Neuron (in vitro differentiated cells): ENCODE results near the gene GASK1B.

Source experiments
- H2AFZ ChIP-seq: one replicate; pipeline ENCODE4 v1.6.1; 2013; ENCODE audit warnings: low read depth, mild to moderate bottlenecking, inconsistent platforms, low read length, moderate library complexity
- H3K27me3 ChIP-seq: one replicate; pipeline ENCODE4 v1.6.1; 2013; ENCODE audit warnings: low read length; ENCODE audit not compliant: insufficient read depth
- H3K36me3 ChIP-seq: one replicate; pipeline ENCODE4 v1.6.1; 2013; ENCODE audit warnings: low read length; ENCODE audit not compliant: insufficient read depth
- H3K4me1 ChIP-seq: one replicate; pipeline ENCODE4 v1.6.1; 2013; ENCODE audit warnings: low read length; ENCODE audit not compliant: insufficient read depth
- H3K4me3 ChIP-seq: 2 replicates; pipeline ENCODE4 v1.5.1; 2013; ENCODE audit warnings: mild to moderate bottlenecking, low read length, moderate library complexity
- H3K9me3 ChIP-seq: one replicate; pipeline ENCODE4 v1.6.1; 2013; ENCODE audit warnings: low read length

Gene GASK1B

GRCh38 chr4:158201322-158201721 lies 28.5 kb upstream of the GASK1B start:
- H2AFZ ChIP-seq = no peak overlapping the region
- no peaks in the 10 kb centered on the region for H3K27me3 ChIP-seq
- no peaks in the 10 kb centered on the region for H3K9me3 ChIP-seq
- no peaks in the 10 kb centered on the region for H3K36me3 ChIP-seq
- no peak overlapping the region for H3K4me3 ChIP-seq
- H3K4me1 ChIP-seq = no peaks in the 10 kb centered on the region

GRCh38 chr4:158200214-158200613 lies 27.4 kb upstream of the GASK1B start:
- no peaks in the 10 kb centered on the region for H3K27me3 ChIP-seq
- H3K9me3 ChIP-seq = no peaks in the 10 kb centered on the region
- no peak overlapping the region for H2AFZ ChIP-seq
- no peaks in the 10 kb centered on the region for H3K36me3 ChIP-seq
- no peaks in the 10 kb centered on the region for H3K4me1 ChIP-seq
- H3K4me3 ChIP-seq = no peak overlapping the region

- no peak overlapping the region for H3K4me3 ChIP-seq
- no peaks in the 10 kb centered on the region for H3K27me3 ChIP-seq
- H3K4me1 ChIP-seq = no peaks in the 10 kb centered on the region
- H3K9me3 ChIP-seq = no peaks in the 10 kb centered on the region
- H2AFZ ChIP-seq = no peak overlapping the region
- H3K36me3 ChIP-seq = no peaks in the 10 kb centered on the region
Observed at GRCh38 chr4:158197194-158197776, 24.5 kb upstream of the GASK1B start.

GRCh38 chr4:158195297-158195696 lies 22.5 kb upstream of the GASK1B start:
- no peaks in the 10 kb centered on the region for H3K27me3 ChIP-seq
- H3K4me3 ChIP-seq = no peak overlapping the region
- H3K36me3 ChIP-seq = no peaks in the 10 kb centered on the region
- no peaks in the 10 kb centered on the region for H3K9me3 ChIP-seq
- no peak overlapping the region for H2AFZ ChIP-seq
- H3K4me1 ChIP-seq = no peaks in the 10 kb centered on the region

- Histone ChIP-seq H3K4me1 (no peaks in the 10 kb centered on the region), H3K36me3 (no peaks in the 10 kb centered on the region), H3K4me3 (no peak overlapping the region), H3K27me3 (no peaks in the 10 kb centered on the region), H3K9me3 (no peaks in the 10 kb centered on the region), H2AFZ (no peak overlapping the region)
Observed at GRCh38 chr4:158193171-158193749, 20.4 kb upstream of the GASK1B start.

GRCh38 chr4:158192439-158193158 lies 19.8 kb upstream of the GASK1B start:
- Histone ChIP-seq H3K4me3 (no peak overlapping the region), H3K36me3 (no peaks in the 10 kb centered on the region), H3K9me3 (no peaks in the 10 kb centered on the region), H3K27me3 (no peaks in the 10 kb centered on the region), H2AFZ (no peak overlapping the region), H3K4me1 (no peaks in the 10 kb centered on the region)

GRCh38 chr4:158190718-158191117 lies 17.9 kb upstream of the GASK1B start:
- H2AFZ ChIP-seq = no peak overlapping the region
- H3K4me3 ChIP-seq = no peak overlapping the region
- no peaks in the 10 kb centered on the region for H3K4me1 ChIP-seq
- H3K36me3 ChIP-seq = no peaks in the 10 kb centered on the region
- no peaks in the 10 kb centered on the region for H3K27me3 ChIP-seq
- no peaks in the 10 kb centered on the region for H3K9me3 ChIP-seq

GRCh38 chr4:158189422-158189821 lies 16.6 kb upstream of the GASK1B start:
- Histone ChIP-seq H3K27me3 (no peaks in the 10 kb centered on the region), H2AFZ (no peak overlapping the region), H3K4me1 (no peaks in the 10 kb centered on the region), H3K36me3 (no peaks in the 10 kb centered on the region), H3K4me3 (no peak overlapping the region), H3K9me3 (no peaks in the 10 kb centered on the region)

- Histone ChIP-seq H3K27me3 (no peaks in the 10 kb centered on the region), H3K4me1 (no peaks in the 10 kb centered on the region), H3K36me3 (no peaks in the 10 kb centered on the region), H3K4me3 (no peak overlapping the region), H3K9me3 (no peaks in the 10 kb centered on the region), H2AFZ (no peak overlapping the region)
Observed at GRCh38 chr4:158186815-158187214, 14.0 kb upstream of the GASK1B start.

- no peak overlapping the region for H2AFZ ChIP-seq
- H3K27me3 ChIP-seq = no peaks in the 10 kb centered on the region
- no peaks in the 10 kb centered on the region for H3K9me3 ChIP-seq
- H3K36me3 ChIP-seq = no peaks in the 10 kb centered on the region
- H3K4me3 ChIP-seq = no peak overlapping the region
- H3K4me1 ChIP-seq = no peaks in the 10 kb centered on the region
Observed at GRCh38 chr4:158182736-158183135, 9.9 kb upstream of the GASK1B start.

- Histone ChIP-seq H3K4me3 (no peak overlapping the region), H3K36me3 (no peaks in the 10 kb centered on the region), H3K4me1 (no peaks in the 10 kb centered on the region), H3K27me3 (no peaks in the 10 kb centered on the region), H2AFZ (no peak overlapping the region), H3K9me3 (no peaks in the 10 kb centered on the region)
Observed at GRCh38 chr4:158181906-158182305, 9.1 kb upstream of the GASK1B start.

- Histone ChIP-seq H3K36me3 (no peaks in the 10 kb centered on the region), H3K27me3 (no peaks in the 10 kb centered on the region), H3K9me3 (no peaks in the 10 kb centered on the region), H3K4me3 (no peak overlapping the region), H2AFZ (no peak overlapping the region), H3K4me1 (no peaks in the 10 kb centered on the region)
Observed at GRCh38 chr4:158179465-158179864, 6.6 kb upstream of the GASK1B start.

- H3K4me1 ChIP-seq = peaks cover 11% of the 10 kb centered on the region
- no peaks in the 10 kb centered on the region for H3K27me3 ChIP-seq
- H2AFZ ChIP-seq = no peak overlapping the region
- H3K4me3 ChIP-seq = no peak overlapping the region
- H3K36me3 ChIP-seq = no peaks in the 10 kb centered on the region
- H3K9me3 ChIP-seq = no peaks in the 10 kb centered on the region
Observed at GRCh38 chr4:158176776-158177175, 4.0 kb upstream of the GASK1B start.
